GM12891 (cell line): ENCODE results near the gene CTNNA2.

Experiments used
- POLR2A ChIP-seq: IDR thresholded peaks from 2 replicates; pipeline ENCODE4 v1.6.1; 2011; ENCODE audit warnings: low read depth, low read length, control low read depth
- TAF1 ChIP-seq: IDR thresholded peaks from 2 replicates; pipeline ENCODE4 v1.6.1; 2011; ENCODE audit warnings: low read depth, low read length, control low read depth

DNA sequence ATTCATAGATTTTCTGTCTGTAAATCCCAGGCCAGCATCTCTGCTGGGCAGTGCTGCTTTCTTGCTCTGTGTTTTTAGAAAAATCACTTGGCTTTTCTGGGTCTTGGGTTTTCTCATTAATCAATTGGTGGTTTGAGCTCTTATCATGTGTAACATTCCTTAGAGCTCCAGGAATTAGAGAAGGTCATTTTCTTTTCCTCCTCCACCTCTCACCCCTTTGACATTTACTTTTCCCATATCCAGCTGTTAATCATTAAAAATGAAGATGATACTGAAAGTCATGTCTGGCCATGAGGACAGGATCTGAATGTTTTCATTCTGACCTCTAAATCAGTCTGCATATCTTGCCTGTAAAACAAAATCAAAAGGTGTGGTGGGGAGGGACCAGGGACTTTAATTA lies 680.7 kb downstream of the CTNNA2 start:
- TF ChIP-seq TAF1 (no peak), POLR2A (no peak)
